EH (cell line): ENCODE data around the gene TTR.
A peak's percentile ranks its signal among the peaks of the same experiment; 100 is the strongest.

Source experiments
- DNase-seq: peaks from one replicate; pipeline ENCODE4 v3.0.0-alpha.2; 2015; ENCODE audit warnings: low read depth

TTR gene

DNA sequence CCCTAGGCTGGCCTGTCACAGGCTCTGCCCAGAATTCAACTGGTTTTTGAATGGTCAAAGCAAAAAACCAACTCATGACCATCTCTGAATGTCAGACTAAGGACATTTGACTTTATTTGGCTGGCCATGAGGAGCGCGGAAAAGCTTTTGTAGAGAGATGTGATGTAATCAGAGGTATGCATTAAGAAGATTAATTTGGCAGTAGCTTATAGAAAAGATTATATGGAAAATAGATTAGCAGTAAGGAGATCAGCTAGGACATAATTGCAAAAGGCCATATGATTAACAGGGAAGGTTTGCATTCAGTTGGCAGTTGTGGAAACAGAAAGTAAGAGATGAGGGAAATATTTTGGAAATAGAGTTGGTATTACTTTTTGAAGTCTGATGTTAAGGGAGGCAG, 12.3 kb upstream of the TTR start:
- no peak for DNase-seq

DNA sequence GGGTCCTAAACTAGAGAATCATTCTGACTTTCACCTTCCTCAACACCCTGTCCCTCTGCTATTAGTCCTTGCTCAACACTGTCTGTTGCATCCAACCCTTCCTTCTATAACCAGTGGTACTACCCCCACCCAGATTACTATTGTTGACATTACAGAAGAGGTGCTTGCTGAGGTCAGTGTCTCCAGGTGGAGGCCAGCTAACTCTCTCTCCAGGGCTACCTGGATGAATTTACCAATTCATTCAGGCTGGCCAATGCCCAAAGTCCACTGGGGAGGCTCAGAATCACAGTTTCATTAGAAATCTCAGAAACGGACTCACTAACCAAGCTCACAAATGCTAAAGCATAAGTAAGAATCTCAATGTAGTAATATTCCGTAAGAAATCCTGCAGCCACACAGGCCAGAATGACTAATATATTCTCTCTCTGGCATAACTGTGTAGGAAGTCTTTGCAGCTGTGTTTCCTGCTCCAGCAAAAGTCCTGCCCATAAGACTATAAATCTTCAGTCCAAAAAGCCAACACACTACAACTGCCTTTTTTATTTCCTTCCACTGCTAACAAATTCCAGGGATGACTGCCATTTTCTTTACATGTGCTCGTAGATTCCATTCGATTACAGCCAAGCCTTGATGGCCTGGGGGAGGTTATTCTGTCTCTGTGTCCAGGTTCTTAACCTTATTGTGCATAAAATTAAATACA, 10.0 kb upstream of the TTR start:
- peak; percentile 4 for DNase-seq

DNA sequence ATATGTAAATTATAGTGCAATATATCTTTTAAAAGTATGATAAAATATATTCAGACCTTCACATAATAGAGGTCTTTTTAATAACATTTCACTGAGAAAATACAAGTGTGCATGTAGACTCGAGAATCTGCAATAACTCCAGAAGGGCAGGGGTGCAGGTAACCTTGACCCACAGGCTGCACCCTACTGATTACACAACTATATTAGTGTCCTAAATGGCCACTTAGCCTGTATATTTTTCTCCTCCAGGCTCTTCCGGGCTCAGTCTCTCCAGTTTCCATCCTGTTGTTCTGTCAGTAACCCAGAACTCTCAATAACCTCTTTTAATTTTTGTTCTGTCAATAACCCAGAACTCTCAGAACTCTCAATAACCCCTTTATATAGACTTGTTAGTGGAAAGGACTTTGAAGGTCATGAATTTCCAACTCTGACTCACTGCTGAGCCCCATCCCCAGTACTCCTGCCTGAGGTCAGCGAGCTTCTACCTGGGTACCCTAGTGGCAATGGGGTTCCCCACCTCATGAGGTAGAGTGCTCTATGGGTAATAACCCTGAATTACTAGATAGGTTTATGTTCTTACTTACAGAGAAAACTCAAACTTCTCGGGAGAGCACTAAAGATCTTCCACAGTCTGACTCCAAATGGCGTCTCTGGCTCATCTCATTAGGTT, 8.4 kb upstream of the TTR start:
- no peak for DNase-seq

DNA sequence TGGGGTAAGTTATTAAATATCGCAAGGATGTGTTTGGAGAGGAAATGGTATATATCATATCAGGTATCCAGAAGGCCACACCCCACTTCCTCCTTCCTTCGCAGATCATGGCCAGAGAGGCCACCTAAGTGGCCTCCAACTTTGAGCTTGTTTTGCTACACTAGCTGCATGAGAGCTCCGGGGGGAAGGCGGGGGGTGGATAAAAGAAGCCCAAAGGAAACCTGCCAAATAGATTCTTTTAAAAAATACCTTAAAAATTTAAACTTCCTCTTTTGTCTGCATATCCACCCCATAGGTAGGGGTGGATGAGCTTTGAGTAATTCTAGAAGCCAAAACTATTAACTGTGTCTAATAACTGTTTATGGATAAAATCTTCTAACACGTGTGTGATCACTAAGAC, 5.7 kb upstream of the TTR start:
- no peak for DNase-seq

DNA sequence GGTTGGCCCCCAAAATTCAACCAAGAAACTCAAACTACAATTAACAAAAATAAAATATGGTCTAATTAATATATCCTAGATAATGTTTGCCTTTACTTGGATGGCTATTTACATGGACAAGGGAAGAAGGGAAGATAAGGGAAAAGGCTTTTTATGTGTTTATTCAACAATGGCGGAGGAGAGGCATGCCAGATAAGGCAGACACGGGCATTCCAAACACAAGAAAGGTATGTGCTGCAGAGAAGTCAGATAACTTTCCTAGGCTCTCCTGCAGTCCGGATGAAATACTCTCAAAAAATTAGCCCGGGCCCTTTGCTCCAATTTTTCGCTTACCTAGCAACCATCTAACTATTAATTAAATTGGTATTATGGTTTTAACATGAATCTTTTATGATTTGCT, 5.1 kb upstream of the TTR start:
- DNase-seq = no peak

DNA sequence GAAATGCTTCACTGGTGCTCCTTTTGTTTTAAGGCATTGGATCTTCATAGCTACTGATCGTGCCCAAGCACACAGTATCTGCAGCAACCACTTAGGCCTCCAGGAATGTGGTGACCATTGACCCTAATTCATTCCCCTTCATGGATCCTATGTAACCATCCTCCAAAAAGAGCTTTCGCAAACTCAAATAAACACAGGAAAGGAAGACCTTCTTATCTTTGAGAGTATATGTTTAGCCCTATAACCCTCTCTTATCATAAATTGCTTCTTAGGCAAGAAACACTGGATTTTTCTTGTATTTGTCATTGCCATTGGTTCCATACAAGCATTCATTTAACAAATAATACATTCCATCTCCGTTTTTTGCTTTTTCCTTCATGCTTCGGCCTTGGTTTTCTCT, 4.1 kb upstream of the TTR start:
- DNase-seq = no peak

DNA sequence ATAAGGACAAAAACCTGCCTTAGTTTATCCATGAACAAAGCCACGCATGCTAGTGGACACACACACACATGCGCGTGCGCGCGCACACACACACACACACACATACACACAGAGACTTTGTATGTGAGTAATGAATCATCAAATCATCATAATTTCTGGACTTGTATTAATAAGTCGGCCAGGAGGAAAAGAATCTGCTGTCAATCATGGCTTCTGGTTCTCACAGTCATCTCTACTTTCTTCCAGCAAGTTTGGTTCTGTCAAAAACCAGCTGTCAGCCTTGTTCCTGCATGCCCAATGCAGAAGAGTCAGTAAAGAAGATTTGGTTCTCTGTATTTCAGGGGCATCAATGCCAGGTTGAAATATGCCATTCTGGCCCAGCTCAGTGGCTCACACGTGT, 1.1 kb upstream of the TTR start:
- no peak for DNase-seq

DNA sequence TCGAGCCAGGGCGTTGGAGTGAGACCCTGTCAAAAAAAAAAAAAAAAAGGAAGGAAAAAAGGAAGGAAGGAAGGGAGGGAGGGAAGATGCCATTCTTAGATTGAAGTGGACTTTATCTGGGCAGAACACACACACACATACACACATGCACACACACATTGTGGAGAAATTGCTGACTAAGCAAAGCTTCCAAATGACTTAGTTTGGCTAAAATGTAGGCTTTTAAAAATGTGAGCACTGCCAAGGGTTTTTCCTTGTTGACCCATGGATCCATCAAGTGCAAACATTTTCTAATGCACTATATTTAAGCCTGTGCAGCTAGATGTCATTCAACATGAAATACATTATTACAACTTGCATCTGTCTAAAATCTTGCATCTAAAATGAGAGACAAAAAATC, 564 bp upstream of the TTR start:
- DNase-seq = no peak

DNA sequence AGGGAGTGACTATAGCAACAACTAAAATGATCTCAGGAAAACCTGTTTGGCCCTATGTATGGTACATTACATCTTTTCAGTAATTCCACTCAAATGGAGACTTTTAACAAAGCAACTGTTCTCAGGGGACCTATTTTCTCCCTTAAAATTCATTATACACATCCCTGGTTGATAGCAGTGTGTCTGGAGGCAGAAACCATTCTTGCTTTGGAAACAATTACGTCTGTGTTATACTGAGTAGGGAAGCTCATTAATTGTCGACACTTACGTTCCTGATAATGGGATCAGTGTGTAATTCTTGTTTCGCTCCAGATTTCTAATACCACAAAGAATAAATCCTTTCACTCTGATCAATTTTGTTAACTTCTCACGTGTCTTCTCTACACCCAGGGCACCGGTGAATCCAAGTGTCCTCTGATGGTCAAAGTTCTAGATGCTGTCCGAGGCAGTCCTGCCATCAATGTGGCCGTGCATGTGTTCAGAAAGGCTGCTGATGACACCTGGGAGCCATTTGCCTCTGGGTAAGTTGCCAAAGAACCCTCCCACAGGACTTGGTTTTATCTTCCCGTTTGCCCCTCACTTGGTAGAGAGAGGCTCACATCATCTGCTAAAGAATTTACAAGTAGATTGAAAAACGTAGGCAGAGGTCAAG, 955 bp downstream of the TTR start:
- no peak for DNase-seq

DNA sequence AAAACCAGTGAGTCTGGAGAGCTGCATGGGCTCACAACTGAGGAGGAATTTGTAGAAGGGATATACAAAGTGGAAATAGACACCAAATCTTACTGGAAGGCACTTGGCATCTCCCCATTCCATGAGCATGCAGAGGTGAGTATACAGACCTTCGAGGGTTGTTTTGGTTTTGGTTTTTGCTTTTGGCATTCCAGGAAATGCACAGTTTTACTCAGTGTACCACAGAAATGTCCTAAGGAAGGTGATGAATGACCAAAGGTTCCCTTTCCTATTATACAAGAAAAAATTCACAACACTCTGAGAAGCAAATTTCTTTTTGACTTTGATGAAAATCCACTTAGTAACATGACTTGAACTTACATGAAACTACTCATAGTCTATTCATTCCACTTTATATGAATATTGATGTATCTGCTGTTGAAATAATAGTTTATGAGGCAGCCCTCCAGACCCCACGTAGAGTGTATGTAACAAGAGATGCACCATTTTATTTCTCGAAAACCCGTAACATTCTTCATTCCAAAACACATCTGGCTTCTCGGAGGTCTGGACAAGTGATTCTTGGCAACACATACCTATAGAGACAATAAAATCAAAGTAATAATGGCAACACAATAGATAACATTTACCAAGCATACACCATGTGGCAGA, 3.6 kb downstream of the TTR start:
- no peak for DNase-seq

DNA sequence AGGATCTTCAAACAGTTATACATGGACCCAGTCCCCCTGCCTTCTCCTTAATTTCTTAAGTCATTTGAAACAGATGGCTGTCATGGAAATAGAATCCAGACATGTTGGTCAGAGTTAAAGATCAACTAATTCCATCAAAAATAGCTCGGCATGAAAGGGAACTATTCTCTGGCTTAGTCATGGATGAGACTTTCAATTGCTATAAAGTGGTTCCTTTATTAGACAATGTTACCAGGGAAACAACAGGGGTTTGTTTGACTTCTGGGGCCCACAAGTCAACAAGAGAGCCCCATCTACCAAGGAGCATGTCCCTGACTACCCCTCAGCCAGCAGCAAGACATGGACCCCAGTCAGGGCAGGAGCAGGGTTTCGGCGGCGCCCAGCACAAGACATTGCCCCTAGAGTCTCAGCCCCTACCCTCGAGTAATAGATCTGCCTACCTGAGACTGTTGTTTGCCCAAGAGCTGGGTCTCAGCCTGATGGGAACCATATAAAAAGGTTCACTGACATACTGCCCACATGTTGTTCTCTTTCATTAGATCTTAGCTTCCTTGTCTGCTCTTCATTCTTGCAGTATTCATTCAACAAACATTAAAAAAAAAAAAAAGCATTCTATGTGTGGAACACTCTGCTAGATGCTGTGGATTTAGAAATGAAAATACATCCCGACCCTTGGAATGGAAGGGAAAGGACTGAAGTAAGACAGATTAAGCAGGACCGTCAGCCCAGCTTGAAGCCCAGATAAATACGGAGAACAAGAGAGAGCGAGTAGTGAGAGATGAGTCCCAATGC, 4.6 kb downstream of the TTR start:
- DNase-seq = no peak

DNA sequence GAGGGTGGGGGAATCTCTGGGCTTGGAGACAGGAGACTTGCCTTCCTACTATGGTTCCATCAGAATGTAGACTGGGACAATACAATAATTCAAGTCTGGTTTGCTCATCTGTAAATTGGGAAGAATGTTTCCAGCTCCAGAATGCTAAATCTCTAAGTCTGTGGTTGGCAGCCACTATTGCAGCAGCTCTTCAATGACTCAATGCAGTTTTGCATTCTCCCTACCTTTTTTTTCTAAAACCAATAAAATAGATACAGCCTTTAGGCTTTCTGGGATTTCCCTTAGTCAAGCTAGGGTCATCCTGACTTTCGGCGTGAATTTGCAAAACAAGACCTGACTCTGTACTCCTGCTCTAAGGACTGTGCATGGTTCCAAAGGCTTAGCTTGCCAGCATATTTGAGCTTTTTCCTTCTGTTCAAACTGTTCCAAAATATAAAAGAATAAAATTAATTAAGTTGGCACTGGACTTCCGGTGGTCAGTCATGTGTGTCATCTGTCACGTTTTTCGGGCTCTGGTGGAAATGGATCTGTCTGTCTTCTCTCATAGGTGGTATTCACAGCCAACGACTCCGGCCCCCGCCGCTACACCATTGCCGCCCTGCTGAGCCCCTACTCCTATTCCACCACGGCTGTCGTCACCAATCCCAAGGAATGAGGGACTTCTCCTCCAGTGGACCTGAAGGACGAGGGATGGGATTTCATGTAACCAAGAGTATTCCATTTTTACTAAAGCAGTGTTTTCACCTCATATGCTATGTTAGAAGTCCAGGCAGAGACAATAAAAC, 6.5 kb downstream of the TTR start:
- no peak for DNase-seq

DNA sequence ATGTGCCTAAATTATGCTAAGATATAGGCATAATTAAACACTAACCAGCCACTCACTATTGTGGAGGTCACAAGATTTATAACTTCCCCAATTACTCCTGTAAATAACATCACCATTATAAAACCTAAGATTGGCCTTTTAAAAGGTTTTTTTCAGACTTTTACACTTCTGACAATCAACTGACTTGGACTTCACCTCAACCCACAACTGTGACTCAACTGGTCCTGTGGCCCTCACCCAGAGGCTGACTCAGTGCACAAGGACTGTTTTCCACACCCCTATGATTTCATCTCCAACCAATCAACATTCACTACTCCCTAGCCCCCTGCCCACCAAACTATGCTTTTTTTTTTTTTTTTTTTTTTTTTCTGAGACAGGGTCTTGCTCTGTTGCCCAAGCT, 11.6 kb downstream of the TTR start:
- DNase-seq = no peak

DNA sequence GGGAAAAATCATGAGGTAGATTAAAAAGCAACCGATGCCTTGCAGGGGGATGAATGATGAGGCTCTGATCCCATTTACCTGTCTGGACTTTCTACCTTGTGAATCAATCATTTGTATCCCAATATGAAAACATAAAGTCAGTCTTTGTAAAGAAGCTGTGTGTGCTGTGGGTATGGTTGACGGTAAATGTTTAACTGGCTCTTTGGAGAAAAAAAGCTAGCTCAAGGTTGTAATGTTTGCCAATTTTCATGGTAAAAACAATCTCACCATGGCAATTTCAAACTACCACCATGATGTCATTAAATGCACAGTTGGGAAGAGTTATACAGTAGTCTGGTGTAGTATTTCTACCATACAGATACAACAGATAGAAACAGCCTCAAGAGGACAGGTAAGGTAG, 14.6 kb downstream of the TTR start:
- DNase-seq = no peak

DNA sequence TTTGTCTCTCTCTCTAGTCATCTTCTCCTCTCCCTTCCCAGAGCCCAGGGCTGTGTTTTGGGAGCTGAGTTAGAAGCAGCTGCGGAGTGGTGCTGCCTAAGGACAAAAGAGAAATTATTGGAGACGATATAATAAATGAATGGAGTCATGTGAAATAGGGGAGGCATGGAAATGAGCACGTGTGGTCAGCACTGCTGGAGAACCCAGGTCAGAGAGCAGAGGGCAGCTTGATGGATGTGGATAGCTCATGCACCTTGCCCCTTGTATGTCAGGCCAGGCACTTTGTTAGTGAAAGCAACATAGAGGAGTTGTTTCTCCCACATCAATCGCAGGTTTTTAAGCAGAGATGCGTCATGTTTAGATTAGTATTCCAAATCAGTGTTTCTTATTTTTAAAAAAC, 15.7 kb downstream of the TTR start:
- DNase-seq = no peak

DNA sequence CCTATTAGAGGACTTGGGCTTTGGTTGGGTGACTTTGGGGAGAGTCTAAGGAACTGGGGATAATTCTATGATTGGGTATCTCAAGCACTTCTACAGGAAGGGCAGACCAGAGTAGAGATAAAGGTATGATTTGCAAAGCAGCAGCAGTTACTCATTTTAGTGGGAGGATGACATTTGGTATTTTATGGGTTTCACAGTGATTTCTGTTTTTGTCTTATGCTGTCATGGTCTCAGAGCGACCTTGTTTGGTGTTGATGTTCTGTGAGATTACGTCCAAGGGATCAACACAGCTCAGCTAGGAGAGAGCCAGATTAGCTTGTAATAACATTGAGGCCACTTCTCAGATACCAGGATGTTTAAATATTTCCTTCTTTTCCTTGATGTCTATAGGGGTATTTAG, 18.2 kb downstream of the TTR start:
- no peak for DNase-seq

DNA sequence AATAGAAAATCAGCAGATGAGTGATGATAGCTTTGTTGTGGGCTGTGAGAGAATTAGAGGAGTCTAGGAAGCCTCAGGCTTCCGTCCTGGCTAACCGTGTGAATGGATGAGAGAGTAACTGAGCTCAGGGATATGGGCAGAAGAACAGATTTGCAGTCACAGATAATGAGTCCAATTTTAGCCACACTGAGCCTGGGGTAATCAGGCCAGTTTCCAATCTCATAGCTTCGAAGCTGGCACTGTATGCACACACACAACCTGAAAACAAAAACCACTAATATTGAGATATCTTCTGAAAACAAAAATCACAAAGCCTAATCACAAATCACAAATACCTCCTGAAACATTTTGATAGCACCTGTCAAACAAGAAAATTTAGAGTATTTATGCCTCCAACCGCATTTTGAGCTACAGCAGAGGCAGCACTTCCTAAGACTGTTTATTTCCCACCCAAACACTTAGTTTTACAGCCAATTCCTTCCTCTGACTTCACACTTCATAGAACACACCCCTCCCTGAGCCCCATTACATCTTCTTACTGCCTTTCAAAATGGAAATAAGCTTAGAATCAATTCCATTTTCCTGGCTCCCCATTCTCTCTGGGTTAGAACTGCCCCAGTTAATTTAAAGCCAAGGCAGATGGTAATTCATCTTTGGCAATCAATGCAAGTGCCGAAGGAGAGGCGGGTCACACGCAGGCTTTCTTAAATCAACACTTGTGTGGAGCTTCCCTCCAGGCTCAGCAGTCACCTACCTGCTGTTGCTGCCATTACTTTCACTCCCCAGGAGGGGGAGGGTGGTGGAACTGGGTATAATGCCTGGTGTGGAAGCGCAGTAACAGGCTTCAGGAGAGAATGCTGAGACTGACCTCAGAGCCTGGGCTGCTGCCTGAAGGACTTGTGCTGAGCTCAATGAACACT, 18.9 kb downstream of the TTR start:
- no peak for DNase-seq

DNA sequence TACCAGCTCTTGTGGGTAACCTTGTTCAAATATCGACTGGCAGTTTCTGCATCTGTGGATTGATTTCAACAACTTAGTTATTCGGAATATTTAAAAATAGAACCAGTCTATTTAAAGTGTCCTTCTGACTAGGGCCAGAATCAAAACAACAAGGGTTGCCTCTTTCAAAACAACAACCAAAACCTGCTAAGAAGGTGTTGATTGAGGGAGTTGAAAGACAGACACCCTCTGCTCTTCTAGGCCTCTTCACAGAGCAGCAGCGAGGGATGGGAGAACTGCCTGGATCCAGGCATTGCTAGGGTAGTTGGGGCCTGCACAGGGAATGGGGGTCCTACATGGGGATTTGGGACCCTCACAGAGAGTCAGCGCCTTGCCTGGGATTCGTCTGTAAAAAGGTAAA, 19.8 kb downstream of the TTR start:
- DNase-seq = no peak

DNA sequence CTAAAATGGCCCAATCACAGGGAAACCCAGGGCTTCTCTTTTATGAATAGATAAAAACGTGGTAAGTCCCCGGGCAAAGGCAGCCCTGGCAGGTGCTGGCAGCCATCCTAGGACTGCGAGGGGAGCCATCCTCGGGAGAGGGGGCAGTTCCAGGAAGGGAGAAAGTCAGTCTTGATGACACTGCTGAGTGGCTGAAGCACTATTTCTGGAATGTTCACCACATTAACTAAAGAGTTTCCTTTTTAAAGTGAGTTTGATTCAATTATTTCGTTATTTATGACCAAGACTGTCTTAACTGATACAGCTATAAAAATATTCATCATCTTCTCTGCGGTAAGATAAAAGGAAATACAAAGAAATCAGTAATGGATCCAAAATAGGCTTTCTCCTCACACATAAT, 20.4 kb downstream of the TTR start:
- no peak for DNase-seq

DNA sequence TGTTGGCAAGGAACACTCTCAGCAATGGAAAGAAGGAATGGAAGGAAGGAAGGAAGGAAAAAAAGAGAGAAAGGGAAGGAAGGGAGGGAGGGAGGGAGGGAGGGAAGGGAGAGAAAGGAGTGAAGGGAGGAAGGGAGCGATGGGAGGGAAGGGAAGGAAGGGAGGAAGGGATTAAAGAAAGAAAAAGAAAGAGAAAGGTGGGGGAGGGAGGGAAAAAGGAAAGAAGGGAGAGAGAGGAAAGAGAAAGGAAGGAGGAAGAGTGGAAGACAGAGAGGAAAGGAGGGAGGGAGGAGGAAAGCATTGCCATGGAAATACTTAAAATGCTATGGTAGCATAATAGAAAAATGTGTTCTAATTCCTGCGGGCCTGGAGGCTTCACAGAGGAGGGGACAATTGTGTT, 22.4 kb downstream of the TTR start:
- no peak for DNase-seq
